ENCODE data around the gene RASA3.

RASA3 gene

GRCh38 chr13:113979791-113980471, 152.5 kb downstream of the RASA3 start:
- H3K4me3 ChIP-seq (ENCODE audit: low read depth, low read length) = no peak overlapping the region
- no peak for DNase-seq (ENCODE audit: low read depth, low spot score)
- CTCF ChIA-PET = interaction anchor here (0.8 kb wide), 1 partner anchor 15 kb away, joined by 3 read pairs; no protein-coding TSS in a partner anchor
- POLR2A ChIA-PET = no interaction called here
- TF ChIP-seq, protein P1, sequence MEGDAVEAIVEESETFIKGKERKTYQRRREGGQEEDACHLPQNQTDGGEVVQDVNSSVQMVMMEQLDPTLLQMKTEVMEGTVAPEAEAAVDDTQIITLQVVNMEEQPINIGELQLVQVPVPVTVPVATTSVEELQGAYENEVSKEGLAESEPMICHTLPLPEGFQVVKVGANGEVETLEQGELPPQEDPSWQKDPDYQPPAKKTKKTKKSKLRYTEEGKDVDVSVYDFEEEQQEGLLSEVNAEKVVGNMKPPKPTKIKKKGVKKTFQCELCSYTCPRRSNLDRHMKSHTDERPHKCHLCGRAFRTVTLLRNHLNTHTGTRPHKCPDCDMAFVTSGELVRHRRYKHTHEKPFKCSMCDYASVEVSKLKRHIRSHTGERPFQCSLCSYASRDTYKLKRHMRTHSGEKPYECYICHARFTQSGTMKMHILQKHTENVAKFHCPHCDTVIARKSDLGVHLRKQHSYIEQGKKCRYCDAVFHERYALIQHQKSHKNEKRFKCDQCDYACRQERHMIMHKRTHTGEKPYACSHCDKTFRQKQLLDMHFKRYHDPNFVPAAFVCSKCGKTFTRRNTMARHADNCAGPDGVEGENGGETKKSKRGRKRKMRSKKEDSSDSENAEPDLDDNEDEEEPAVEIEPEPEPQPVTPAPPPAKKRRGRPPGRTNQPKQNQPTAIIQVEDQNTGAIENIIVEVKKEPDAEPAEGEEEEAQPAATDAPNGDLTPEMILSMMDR (IDR thresholded peaks at IDR 0.05; ENCODE audit: insufficient read depth, low read length, missing control alignments) = no peak

DNA sequence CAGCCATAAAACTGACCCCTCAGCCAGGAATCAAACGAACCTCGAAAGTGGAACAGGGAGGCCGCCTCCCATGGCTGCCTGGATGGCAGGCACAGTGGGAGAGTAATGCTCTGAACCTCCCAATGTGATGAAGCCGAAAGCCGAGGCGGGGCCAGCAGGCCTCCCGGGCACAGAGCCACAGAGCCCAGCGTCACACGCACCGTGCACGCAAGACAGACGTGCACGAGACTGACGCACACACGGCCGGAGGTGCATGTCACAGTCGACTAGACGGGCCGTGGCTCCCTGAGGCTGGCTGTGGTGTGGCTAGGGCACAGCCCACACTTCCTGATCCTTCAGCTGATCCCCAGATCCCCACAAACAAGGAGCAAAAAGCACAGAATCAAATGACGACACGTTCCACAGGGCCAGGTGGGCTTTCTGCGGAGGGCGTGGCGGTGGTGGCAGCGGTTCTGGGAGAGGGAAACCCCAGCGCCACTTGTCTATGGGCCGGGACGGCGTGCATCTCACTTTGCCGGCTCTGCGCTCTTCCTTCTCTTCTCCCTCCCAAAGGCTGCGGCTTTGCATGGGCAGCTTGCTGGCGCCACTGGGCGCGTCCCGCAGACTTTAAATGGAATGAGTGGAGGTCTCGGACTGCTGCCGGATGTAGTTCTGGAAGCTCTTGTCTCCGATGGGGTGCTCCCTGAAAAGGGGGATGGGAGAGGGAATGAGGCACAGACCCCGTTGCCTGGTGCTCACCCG, 153.5 kb downstream of the RASA3 start:
- no peak for DNase-seq (ENCODE audit: low read depth, low spot score)
- ChIA-PET POLR2A (no interaction called here), CTCF (interaction anchor here (0.8 kb wide), 1 partner anchor 16 kb away, joined by 3 read pairs; no protein-coding TSS in a partner anchor)
- H3K4me3 ChIP-seq (ENCODE audit: low read depth, low read length) = no peak overlapping the region
- TF ChIP-seq, protein P1 (IDR thresholded peaks at IDR 0.05; ENCODE audit: insufficient read depth, low read length, missing control alignments) = no peak

GRCh38 chr13:113977976-113978375, 154.4 kb downstream of the RASA3 start:
- CTCF ChIA-PET = interaction anchor here (1.1 kb wide), 1 partner anchor 15 kb away, joined by 4 read pairs; no protein-coding TSS in a partner anchor
- DNase-seq (ENCODE audit: low read depth, low spot score) = no peak
- POLR2A ChIA-PET = no interaction called here
- H3K4me3 ChIP-seq (ENCODE audit: low read depth, low read length) = no peak overlapping the region
- TF ChIP-seq, protein P1 (IDR thresholded peaks at IDR 0.05; ENCODE audit: insufficient read depth, low read length, missing control alignments) = no peak

DNA sequence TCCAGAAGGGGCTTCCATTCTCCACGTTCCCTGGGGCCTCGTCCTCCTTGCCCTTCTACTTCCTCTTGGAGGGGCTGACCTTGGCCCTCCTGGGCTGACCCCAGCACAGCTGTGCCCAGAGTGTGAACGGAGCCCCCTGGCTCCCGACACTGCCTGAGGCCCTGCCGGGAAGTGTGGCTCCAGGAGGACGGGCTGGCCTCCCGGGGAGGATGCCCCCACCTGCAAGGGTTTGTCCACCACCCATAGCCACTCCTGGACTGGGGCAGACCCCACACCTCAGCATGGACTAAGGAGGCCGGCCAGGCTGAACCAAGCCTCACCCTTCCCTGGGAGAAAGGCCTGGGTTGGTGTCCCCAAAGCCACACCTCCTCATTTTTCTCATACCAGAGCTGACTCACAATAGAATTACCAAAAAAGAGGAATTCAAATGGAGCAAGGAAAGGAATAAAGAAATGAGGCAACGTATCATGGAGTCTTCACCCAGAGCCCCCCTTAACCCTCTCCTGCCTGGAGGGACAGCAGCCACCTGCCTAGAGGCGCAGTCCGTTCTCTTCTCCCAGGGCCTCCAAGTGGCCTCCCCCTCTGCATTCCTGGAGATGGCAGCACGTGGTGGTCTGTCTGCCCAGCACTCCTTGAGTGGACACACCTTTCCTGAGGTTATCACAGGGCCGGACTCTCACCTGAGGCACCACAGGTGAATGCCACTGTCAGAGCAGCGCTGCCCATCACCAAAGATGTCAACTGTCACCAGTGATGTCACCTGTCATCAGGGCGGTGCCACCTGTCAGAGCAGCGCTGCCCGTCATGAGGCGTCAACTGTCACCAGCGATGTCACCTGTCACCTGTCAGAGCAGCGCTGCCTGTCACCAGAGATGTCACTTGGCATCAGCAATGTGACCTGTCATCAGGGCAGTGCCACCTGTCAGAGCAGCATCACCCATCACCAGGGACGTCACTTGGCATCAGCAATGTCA, 155.4 kb downstream of the RASA3 start:
- DNase-seq (ENCODE audit: low read depth, low spot score) = peak; percentile 7
- TF ChIP-seq, protein P1 (IDR thresholded peaks at IDR 0.05; ENCODE audit: insufficient read depth, low read length, missing control alignments) = no peak
- ChIA-PET POLR2A (no interaction called here), CTCF (interaction anchor here (1.1 to 1.3 kb wide), 2 partner anchors 16 to 252 kb away, joined by 3 to 4 read pairs; no protein-coding TSS in a partner anchor)
- no peak overlapping the region for H3K4me3 ChIP-seq (ENCODE audit: low read depth, low read length)

- ChIA-PET POLR2A (no interaction called here), CTCF (interaction anchor here (1.3 kb wide), 1 partner anchor 253 kb away, joined by 3 read pairs; no protein-coding TSS in a partner anchor)
- no peak overlapping the region for H3K4me3 ChIP-seq (ENCODE audit: low read depth, low read length)
- no peak for DNase-seq (ENCODE audit: low read depth, low spot score)
- TF ChIP-seq, protein P1 (IDR thresholded peaks at IDR 0.05; ENCODE audit: insufficient read depth, low read length, missing control alignments) = no peak
Observed at GRCh38 chr13:113975416-113975815, 157.0 kb downstream of the RASA3 start.

Measured in AG04449 (cell line).